ENCODE measurements around the gene PAX3. TPM values are rescaled to one million over a fixed set of nuclear protein-coding genes. Genes with fewer than 3 reads are reported as not detected.
A peak's percentile ranks its signal among the peaks of the same experiment; 100 is the strongest.

Gene PAX3
- not detected for total RNA-seq

DNA sequence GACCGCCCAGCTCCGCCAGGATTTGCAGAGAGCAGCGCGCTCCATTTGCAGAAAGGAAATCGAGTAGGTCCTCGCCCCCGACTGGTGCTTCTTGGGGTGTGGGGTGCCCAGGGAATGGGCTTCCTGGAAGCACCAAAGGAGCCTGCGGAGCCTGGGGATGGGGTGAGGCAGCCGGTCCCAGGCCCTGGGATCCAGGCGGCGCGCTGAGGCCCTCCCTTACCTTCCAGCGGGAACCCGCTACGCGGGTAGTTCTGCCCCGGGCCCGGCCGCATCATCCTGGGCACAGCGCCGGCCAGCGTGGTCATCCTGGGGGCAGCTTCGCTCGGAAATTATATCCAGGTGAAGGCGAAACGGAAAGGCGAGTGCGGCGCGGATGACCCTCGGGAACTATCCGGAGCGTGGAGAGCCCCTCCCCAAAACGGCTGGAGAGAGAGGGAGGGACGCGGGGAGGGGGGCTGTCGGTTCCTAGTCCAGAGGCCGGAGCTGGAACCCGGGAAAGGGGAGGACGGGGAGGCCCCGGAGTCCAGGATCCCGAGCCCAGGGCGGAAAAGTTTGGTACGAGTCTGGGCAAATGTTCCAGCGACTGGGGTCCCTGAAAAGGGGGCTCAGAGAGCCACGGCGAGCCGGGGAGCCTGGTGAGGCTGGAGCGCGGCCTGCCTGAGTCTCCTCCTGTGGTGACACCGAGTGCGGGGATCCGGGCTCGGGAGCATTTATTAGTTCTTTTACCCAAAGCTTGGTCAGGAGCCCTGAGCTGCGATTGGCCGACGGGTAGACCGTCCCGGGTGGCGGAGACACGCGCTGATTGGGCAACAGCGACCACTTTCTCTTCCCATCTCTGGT, at the start of gene PAX3:
Gene PAX3 (minus strand): TSS at position 688 of the 840 bp plus-strand sequence. CDS start 383 bp downstream, at position 305.
- Mint-ChIP-seq H3K27me3 (ENCODE audit: low read depth) (peaks cover 90% of the 10 kb centered on the region), H3K4me1 (ENCODE audit: low read depth) (peaks cover 30% of the 10 kb centered on the region), H3K27ac (peak within 1 kb of the TSS; percentile 7), H3K4me3 (no peak within 1 kb of the TSS), H3K9me3 (ENCODE audit: insufficient read depth) (peaks cover 19% of the 10 kb centered on the region), H3K36me3 (ENCODE audit: low read depth) (peaks cover 29% of the 10 kb centered on the region)
- ChIA-PET POLR2A (no interaction called here), CTCF (no interaction called here)
- DNase-seq (no peak), ATAC-seq (no peak)

DNA sequence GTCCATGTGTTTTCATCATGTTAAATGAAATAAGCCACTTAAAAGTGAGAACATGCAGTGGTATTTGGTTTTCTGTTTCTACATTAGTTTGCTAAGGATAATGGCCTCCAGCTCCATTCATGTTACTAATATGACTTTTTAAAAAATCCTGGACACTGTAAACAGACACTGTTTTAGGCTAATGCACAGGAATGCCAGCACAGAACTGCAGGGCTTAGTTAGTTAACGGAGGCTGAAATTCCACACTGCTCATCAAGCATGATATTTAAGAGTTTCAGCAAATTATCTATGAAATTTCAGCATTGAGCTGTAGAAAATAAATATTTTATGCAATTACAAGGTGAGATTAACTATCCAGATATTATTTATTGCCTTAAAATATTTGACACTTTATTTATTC, 42.5 kb upstream of the PAX3 start:
- Mint-ChIP-seq H3K4me1 (ENCODE audit: low read depth) (no peaks in the 10 kb centered on the region), H3K4me3 (no peak overlapping the region), H3K27me3 (ENCODE audit: low read depth) (no peaks in the 10 kb centered on the region), H3K9me3 (ENCODE audit: insufficient read depth) (no peaks in the 10 kb centered on the region), H3K27ac (no peak overlapping the region), H3K36me3 (ENCODE audit: low read depth) (no peaks in the 10 kb centered on the region)
- ATAC-seq: no peak
- ChIA-PET CTCF (no interaction called here), POLR2A (no interaction called here)
- no peak for DNase-seq

DNA sequence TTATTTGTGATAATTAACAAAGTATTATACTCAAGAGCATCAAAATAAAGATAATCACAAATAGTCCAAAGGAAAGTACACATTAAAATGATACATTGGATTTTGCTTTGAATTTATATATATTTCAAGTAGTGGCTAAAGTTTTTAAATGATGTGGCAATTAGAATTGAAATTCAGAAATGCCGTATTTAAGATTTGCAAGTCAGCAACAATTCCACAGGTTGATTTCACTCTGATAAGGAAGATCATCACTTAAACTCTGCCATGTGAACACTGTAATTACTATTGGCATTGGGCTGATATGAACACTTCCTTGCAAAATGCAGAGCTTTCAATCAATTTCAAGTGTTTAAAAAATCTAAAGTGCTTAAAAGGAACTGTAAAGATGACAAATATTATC, 39.6 kb upstream of the PAX3 start:
- CTCF ChIA-PET: interaction anchor here (1.2 kb wide), 1 partner anchor 224 kb away, joined by 3 read pairs; no protein-coding TSS in a partner anchor

DNA sequence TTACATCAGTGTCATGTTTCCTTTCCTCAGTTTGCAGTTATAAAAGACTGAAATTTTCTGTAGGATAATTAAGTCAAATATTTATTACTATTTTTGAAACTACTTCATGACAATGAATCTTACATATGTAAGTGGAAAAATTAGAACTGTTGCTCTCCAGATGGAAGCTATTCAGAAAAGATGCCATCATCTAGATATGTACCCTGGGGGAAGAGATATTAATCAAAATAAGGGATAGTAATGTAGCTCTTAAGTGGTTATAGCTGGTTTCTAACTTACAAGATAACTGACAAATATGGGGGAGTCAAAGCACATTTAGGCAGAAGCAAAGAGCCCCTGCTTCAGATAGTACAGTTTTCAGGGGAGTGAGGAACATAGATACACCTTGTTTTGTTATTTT, 38.1 kb upstream of the PAX3 start:
- no peaks in the 10 kb centered on the region for H3K36me3 Mint-ChIP-seq (ENCODE audit: low read depth)
- ATAC-seq: no peak
- H3K9me3 Mint-ChIP-seq (ENCODE audit: insufficient read depth): no peaks in the 10 kb centered on the region
- no peak overlapping the region for H3K4me3 Mint-ChIP-seq
- H3K4me1 Mint-ChIP-seq (ENCODE audit: low read depth): no peaks in the 10 kb centered on the region
- no peaks in the 10 kb centered on the region for H3K27me3 Mint-ChIP-seq (ENCODE audit: low read depth)
- ChIA-PET CTCF (no interaction called here), POLR2A (no interaction called here)
- DNase-seq: no peak
- H3K27ac Mint-ChIP-seq: no peak overlapping the region

More for the DNA sequence above, 39.6 kb upstream of the PAX3 start:
- Mint-ChIP-seq H3K4me3 (no peak overlapping the region), H3K9me3 (ENCODE audit: insufficient read depth) (no peaks in the 10 kb centered on the region), H3K27ac (no peak overlapping the region), H3K27me3 (ENCODE audit: low read depth) (no peaks in the 10 kb centered on the region), H3K36me3 (ENCODE audit: low read depth) (no peaks in the 10 kb centered on the region), H3K4me1 (ENCODE audit: low read depth) (no peaks in the 10 kb centered on the region)
- POLR2A ChIA-PET: no interaction called here
- no peak for ATAC-seq
- no peak for DNase-seq

DNA sequence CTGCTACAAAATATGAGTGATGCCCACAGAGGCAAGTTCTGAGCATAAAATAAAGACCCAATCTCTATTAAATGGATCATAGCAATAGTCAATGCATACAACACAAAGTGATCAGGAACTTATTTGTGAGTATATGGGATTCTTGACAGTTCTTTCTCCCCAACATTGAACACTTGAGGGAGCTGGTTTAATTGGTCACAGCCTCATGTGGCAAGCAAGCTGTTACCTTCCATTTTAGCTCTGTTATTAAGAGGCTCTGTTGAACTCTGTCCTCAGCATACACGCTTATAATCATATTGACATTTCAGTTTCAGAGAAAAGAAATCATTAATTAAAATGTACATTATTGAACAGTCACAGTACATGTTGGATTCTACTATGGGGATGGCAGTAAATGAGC, 37.6 kb upstream of the PAX3 start:
- Mint-ChIP-seq H3K36me3 (ENCODE audit: low read depth) (no peaks in the 10 kb centered on the region), H3K27me3 (ENCODE audit: low read depth) (no peaks in the 10 kb centered on the region), H3K9me3 (ENCODE audit: insufficient read depth) (no peaks in the 10 kb centered on the region), H3K4me1 (ENCODE audit: low read depth) (no peaks in the 10 kb centered on the region), H3K4me3 (no peak overlapping the region), H3K27ac (no peak overlapping the region)
- ChIA-PET CTCF (no interaction called here), POLR2A (no interaction called here)
- DNase-seq (no peak), ATAC-seq (no peak)

DNA sequence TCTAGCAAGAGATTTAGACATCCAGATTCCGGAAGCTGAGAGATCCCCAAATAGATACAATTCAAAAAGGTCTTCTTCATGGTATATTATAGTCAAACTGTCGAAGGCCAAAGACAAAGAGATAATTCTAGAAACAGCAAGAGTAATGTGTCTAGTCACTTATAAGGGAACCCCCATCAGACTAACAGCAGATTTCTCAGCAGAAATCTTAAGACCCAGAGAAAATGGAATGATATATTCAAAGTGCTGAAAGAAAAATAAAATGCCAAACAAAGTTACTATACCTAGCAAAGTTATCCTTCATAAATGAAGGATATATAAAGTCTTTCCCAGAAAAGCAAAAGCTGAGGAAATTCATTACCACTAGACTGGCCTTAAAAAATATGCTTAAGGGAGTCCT, 36.1 kb upstream of the PAX3 start:
- CTCF ChIA-PET: interaction anchor here (1.4 kb wide), 1 partner anchor 17 kb away, joined by 3 read pairs; no protein-coding TSS in a partner anchor
- H3K4me1 Mint-ChIP-seq (ENCODE audit: low read depth): no peaks in the 10 kb centered on the region

DNA sequence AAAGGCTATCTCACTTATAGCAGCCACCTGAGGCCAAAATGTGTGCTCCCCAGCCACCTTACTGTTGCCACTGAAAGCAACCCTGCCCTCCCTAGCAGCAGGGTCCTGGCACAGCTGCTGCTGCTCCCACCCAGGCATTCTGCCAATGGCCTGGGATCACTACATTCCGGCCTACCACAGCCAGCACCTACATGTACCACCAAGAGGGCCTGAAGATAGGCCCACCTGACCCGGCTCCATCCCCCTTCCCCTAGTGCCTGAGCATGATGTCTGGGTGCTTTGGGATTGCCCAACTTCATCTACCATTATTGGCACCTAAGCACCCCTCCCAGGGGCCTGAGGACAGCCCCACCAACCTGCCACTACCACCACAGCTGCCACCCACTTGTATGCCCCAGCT, 34.6 kb upstream of the PAX3 start:
- Mint-ChIP-seq H3K9me3 (ENCODE audit: insufficient read depth) (no peaks in the 10 kb centered on the region), H3K36me3 (ENCODE audit: low read depth) (no peaks in the 10 kb centered on the region), H3K4me1 (ENCODE audit: low read depth) (no peaks in the 10 kb centered on the region), H3K27me3 (ENCODE audit: low read depth) (no peaks in the 10 kb centered on the region), H3K4me3 (no peak overlapping the region), H3K27ac (no peak overlapping the region)
- ATAC-seq (no peak), DNase-seq (no peak)
- CTCF ChIA-PET: no interaction called here
- POLR2A ChIA-PET: no interaction called here

More for the DNA sequence above, 36.1 kb upstream of the PAX3 start:
- ATAC-seq (no peak), DNase-seq (no peak)
- POLR2A ChIA-PET: no interaction called here
- Mint-ChIP-seq H3K4me3 (no peak overlapping the region), H3K36me3 (ENCODE audit: low read depth) (no peaks in the 10 kb centered on the region), H3K27ac (no peak overlapping the region), H3K9me3 (ENCODE audit: insufficient read depth) (no peaks in the 10 kb centered on the region), H3K27me3 (ENCODE audit: low read depth) (no peaks in the 10 kb centered on the region)

DNA sequence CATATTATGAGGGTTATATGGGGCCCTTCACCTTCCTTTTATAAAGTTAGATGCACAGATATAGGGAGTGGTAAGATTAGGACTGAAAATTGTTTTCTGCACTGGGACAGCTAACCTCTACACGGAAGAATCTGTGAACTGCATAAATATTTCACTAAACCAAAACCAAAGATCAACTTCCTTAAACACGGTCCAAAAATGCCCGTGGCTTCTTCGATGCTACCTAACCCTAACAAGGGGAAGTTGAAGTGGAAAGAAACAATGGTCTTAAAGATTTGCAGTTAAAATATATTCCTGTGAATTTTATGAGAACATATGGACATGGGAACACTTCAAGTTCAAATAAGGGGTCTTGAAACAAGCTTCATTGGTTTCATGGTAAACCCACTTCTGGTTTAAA, 33.3 kb upstream of the PAX3 start:
- DNase-seq (no peak), ATAC-seq (no peak)
- no peaks in the 10 kb centered on the region for H3K36me3 Mint-ChIP-seq (ENCODE audit: low read depth)
- no peaks in the 10 kb centered on the region for H3K9me3 Mint-ChIP-seq (ENCODE audit: insufficient read depth)
- CTCF ChIA-PET: no interaction called here
- no peaks in the 10 kb centered on the region for H3K27me3 Mint-ChIP-seq (ENCODE audit: low read depth)
- no peaks in the 10 kb centered on the region for H3K4me1 Mint-ChIP-seq (ENCODE audit: low read depth)
- H3K27ac Mint-ChIP-seq: no peak overlapping the region
- H3K4me3 Mint-ChIP-seq: no peak overlapping the region
- POLR2A ChIA-PET: no interaction called here

DNA sequence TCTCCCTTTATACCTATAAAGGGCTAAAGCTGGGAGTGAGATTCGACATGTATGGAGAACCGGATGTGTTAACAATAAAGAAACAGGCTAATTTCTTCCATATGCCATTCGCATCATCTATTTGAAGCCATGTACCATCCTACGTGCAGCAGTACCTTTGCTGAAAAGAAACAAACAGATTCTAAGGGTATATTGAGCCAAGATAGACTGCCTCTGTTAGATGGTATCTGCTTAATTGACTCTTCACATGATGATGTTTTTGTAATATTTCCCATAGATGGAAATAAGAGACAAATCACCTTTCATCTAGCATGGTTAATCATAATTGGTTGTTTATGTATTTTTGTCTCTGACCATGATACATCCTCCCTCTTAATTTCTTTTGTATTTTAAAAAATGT, 32.1 kb upstream of the PAX3 start:
- Mint-ChIP-seq H3K27me3 (ENCODE audit: low read depth) (peaks cover 1% of the 10 kb centered on the region), H3K9me3 (ENCODE audit: insufficient read depth) (no peaks in the 10 kb centered on the region), H3K27ac (no peak overlapping the region), H3K4me1 (ENCODE audit: low read depth) (no peaks in the 10 kb centered on the region), H3K36me3 (ENCODE audit: low read depth) (no peaks in the 10 kb centered on the region), H3K4me3 (no peak overlapping the region)
- CTCF ChIA-PET: no interaction called here
- ATAC-seq: no peak
- DNase-seq: no peak
- POLR2A ChIA-PET: no interaction called here

DNA sequence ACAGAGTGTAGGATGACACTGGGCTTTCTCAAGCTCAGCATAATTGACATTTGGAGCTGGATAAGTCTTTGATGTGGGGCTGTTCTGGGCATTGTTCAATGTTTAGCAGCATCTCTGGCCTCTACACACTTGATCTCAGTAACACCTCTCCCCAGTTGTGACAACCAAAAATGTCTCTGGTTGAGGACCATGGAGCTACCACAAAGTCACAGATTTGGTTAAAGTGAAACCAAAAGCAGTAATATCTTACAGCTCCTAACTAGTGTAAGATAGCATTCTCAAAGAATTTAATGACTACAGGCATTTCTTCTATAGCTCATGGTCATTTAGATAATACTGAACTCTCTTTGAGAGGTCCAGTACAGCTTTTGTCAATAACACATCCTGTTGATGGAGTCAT, 23.4 kb upstream of the PAX3 start:
- DNase-seq: no peak
- H3K27ac Mint-ChIP-seq: no peak overlapping the region
- H3K4me3 Mint-ChIP-seq: no peak overlapping the region
- peaks cover 9% of the 10 kb centered on the region for H3K4me1 Mint-ChIP-seq (ENCODE audit: low read depth)
- H3K36me3 Mint-ChIP-seq (ENCODE audit: low read depth): no peaks in the 10 kb centered on the region
- H3K9me3 Mint-ChIP-seq (ENCODE audit: insufficient read depth): no peaks in the 10 kb centered on the region
- CTCF ChIA-PET: interaction anchor here (2.5 kb wide), 1 partner anchor 240 kb away, joined by 14 read pairs; no protein-coding TSS in a partner anchor
- H3K27me3 Mint-ChIP-seq (ENCODE audit: low read depth): peaks cover 29% of the 10 kb centered on the region
- POLR2A ChIA-PET: no interaction called here
- no peak for ATAC-seq

DNA sequence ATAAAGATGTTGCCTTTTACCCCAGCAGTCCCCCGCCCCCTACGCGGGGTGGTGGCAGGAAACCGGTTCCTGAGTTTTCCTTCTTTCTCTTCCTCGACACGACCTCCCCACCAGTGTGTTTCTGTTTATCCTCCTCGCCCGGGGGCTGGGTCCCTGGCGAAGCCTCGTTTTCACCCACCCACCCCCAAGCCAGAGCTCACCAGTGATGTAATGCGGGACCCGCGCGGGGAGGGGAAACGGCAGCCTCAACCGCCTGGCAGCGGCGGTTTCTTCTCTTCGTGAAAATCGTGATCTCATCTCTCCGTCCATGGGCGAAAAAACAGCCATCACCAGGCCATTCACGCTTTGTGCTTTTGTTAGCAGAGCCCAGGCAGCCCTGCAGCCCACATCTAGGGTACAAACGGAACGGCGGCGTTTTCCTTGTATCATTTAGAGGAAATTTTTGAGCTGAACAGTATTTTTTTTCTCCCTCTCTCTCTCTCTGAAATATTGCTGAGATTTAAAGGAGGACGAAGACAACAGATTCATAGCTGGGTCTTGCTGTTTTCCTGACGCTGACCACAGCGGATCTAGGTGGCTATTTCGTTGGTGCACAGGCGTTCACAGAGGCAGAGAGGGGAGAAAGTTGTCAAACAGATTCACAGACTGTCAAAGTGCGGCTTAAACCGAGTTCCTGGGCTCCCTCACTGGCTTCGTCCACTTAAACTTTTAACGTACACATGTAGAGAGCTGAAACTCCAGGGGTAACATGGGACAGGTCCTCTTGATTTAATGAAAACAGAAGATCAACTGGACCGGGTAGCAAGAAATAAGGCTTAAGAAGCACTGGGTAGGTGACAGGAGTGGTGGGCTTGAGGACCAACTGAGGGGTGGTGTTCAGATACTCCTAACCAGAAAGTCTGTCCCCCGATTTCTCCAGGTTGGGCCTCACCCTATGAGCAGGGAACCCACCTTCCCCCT, 21.9 kb upstream of the PAX3 start:
- ChIA-PET CTCF (interaction anchor here (2.5 kb wide), 1 partner anchor 241 kb away, joined by 14 read pairs; no protein-coding TSS in a partner anchor), POLR2A (no interaction called here)
- H3K4me1 Mint-ChIP-seq (ENCODE audit: low read depth): peaks cover 9% of the 10 kb centered on the region
- H3K27me3 Mint-ChIP-seq (ENCODE audit: low read depth): peaks cover 35% of the 10 kb centered on the region
- H3K27ac Mint-ChIP-seq: no peak overlapping the region
- no peak for DNase-seq
- no peak for ATAC-seq
- H3K9me3 Mint-ChIP-seq (ENCODE audit: insufficient read depth): no peaks in the 10 kb centered on the region
- H3K4me3 Mint-ChIP-seq: peak overlapping the region; percentile 48
- H3K36me3 Mint-ChIP-seq (ENCODE audit: low read depth): no peaks in the 10 kb centered on the region
